Fibroblast of upper back skin (primary cell): ENCODE measurements around the gene YOD1.
A peak's percentile ranks its signal among the peaks of the same experiment; 100 is the strongest.
"Not testable (repeated sequence)": the region's sequence is repeated elsewhere in the genome, so short reads cannot be mapped to it uniquely, and the experiment has no call there.

Experiments used
- DNase-seq: peaks from one replicate; pipeline ENCODE4 v3.0.0-alpha.2; 2013

Gene YOD1

DNA sequence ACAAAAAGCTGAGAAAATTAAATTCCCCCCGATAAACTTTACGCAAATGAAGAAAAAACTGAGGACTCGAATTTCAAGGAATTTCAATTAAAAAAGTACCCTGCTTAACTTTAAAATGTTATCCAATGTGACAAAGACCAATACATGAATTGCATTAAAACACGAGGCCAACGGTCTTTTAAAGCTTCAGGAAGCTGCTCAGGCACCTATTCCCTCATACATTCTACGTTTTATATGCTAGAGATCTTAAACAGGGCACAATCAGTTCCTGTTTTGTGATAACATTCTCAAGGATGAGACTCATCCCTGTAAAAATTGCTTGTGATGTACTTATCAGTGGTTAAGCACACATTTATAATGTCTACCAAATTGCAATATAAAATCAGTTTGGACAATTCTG is 3.0 kb downstream of the YOD1 start:
- no peak for DNase-seq

DNA sequence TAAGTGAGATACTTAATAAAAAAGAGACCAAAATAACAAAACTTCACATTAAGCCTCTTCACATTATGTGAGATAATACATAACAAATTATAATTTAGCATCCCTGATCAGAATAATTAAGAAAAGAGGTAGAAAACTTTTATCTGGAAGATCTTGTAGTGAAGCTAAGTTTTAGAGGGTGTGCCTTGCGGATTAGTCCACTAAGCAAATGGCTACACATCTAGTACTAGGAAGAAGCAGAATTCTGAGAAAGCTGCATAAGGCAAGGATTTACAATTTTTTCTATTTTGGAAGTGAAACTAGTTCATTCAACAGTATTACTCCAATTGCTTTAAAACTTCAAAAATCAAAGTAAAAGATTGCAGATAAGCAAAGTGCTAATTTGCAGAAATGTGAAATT is 3.5 kb downstream of the YOD1 start:
- DNase-seq, result no peak

DNA sequence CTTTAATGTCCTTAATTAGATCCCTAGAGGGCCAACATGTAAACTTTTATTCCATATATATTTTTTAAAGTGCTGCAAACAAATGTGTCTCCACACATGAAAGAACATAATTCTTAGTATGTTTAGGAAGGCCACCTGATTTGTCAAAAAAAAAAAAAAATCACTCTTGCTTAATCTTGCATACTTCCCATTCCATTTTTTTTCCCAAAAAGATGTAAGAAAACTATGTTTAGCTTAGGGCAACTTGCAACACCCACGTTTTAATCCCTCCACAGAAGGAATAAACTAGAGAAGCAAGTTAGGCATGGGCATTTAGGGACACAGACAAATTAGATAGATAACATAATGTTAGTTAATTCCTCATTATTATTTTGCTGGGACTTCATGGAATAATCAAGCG is 5.6 kb downstream of the YOD1 start:
- no peak for DNase-seq

DNA sequence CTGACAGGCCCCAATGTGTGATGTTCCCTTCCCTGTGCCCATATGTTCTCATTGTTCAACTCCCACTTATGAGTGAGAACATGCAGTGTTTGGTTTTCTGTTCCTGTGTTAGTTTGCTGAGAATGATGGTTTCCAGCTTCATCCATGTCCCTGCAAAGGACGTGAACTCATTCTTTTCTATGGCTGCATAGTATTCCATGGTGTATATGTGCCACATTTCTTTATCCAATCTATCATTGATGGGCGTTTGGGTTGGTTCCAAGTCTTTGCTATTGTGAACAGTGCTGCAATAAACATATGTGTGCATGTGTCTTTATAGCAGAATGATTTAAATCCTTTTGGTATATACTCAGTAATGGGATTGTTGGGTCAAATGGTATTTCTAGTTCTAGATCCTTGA is 9.6 kb downstream of the YOD1 start:
- DNase-seq, result not testable (repeated sequence)

DNA sequence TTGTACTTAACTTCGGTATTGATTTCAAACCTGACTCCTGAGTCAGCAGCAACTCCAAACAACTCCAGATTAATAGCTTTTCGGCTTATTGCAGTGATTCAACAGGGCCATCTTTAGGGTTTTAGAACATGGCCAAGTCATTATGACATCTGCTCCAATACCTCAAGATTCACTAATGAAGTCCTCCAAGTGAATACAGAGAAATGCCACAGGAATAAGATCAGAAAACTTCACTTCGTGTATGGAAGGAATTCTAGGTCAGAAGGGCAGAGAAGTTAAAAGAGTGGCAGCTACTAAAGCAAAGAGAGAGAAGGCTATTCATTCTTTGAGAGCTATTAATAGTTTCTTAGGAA is 10.9 kb downstream of the YOD1 start:
- DNase-seq, result peak; percentile 74

DNA sequence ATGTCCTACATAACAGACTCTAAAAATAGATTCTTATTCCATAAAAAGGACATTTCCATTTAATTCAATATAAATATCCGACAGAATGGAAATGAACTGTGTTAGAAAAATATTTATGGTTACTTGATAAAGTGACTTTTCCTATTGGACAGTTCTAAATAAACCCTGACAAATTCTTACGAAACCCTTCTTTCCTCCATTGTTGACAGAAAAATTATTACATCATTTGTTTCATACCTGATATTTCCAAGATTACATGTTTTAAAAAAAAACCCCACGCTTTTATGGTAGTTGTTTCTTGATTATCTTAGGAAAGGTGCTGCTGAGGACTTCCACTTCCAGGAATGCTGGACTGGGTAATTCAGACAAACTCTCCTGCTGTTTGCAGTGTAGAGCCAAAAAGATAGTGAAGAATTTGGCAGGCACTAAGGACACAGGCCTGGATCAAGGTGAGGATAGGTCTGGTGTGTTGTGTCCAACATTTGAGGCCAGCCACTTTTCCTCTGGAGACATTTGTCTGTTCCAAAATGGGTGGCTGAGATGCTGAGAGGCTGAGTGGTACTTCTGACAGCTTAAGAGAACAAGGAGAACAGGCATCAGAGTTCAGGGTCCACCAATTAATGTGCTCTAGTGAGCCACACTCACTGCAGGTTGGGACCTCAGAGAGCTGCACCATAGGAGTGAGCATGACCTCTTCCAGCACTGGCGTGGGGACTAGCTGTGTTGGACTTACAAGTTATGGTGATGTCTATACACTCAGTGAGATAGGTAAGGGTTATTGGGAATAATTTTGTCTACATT is 11.4 kb downstream of the YOD1 start:
- no peak for DNase-seq

DNA sequence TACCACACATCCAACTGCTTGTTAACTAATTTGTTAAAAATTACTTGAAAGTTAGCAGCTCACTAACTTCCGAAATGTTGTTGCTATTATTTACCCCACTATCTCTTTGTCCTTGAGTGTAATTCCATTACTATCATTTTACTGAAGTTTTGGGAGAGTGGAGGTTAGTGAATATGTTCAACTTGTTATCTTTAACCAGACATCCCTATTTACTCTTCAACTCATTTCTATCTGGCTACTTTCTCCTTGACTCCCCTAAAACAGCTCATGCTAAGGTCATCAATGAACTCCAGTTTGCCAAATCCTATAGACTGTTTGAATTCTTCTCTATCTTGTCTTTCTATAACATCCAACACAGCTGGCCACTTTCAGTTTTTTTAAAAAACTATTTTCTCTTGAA is 14.1 kb downstream of the YOD1 start:
- DNase-seq, result no peak

DNA sequence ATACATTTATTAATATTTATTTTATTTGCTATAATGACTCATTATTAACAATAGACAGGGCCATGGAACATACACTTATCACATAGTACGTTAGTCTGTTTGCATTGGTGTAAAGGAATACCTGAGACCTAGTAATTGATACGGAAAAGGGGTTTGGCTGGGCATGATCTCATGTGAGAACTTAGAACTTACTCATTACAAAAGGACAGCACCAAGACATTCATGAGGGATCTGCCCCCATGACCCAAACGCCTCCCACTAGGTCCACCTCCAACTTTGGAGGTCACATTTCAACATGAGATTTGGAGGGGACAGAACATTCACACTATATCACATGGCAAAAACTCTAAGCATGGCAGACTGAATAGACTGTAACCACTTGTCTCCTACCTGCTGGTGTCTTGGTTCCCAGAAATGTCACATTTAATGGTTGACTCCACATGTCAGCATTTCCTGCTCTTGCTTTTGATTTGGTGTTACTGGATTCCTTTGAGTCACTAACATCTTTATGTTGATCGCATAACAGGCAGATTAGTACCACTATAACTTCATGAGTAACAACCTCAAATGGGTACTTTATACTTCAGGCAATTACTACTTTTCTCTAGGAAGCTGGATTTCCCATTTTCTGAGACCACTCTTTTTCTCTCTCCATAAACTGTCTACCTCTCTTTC is 15.0 kb downstream of the YOD1 start:
- no peak for DNase-seq

DNA sequence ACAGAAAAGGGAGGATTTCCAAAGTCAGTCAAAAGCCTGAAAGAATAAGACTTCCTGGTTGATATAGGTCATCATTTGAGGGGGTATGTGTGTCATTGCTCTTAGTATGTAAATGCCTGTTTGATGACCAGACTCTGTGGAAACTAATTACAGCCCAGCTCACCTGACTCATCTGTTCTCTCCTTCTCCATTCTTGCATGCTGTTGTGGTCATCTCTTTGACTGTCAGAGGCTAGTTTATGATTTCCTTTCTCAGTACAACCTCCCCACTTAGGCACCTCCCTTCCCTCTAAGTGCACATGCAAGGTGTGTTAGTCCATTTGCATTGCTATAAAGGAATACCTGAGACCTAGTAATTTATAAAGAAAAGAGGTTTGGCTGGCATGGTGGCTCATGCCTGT is 16.0 kb downstream of the YOD1 start:
- peak; percentile 81 for DNase-seq

DNA sequence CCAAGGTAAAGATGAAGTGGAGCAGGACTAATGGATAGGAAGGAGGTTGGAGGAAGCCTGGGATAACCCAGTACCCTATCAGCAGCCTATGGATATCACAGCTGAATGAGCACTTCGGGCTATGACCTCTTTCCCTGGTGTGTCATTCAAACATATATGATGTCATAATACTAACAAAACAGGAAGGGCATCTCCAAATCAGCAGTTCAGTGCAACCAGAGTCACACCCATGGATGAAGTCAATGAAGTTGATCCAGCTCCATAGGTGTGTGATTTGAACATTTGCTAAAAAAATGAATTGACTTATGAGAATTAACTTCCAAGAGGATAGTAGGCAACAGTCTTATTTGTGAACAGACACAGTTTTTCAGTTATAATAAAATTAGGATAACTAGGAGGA is 16.8 kb downstream of the YOD1 start:
- DNase-seq, result no peak

DNA sequence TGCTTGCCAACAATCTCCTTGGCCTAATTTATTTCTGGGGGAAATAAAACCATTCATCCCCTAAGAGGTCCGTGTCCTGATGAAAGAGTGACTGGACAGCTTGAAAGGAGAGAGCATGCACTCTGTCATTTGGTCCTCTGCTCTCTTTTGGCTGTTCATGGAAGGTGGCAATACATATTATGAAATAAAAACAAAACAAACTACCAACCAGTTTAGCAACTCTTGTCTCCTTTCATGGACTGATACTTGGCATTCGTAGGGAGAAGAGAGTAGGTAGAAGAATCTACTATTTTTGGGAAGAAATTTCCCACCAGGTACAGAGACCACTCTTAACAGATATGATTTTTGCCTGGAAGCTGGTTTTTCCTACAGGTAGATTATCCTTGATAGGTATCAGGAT is 17.7 kb downstream of the YOD1 start:
- no peak for DNase-seq

DNA sequence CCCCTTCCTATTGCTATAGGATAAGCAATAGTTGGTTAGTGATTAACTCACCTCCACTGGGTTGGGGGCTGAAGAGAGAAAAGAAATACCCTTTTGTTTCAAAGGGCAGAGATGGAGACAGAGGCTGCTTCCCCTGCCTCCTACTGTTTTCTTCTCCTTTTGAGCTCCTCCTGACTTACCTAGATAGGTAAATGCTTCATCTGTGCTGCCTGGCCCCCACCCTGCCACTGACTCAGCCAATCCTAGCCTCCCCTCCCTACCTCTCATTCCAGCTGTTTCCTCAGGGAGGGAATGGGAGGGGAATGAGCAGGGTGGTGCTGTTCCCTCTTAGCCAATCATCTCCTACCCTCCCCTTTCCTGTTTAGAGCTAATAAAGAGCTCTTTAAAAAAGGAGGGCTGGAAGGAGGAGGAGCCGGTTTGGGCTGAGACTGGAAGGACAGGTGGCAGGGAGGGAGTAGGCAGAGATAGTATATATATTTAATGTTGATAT is 18.4 kb downstream of the YOD1 start, which contains the start of gene C1orf116:
TSS of gene C1orf116 (minus strand) at position 229 of the 490 bp plus-strand sequence. CDS start 5,158 bp downstream, outside the sequence.
- no peak for DNase-seq

DNA sequence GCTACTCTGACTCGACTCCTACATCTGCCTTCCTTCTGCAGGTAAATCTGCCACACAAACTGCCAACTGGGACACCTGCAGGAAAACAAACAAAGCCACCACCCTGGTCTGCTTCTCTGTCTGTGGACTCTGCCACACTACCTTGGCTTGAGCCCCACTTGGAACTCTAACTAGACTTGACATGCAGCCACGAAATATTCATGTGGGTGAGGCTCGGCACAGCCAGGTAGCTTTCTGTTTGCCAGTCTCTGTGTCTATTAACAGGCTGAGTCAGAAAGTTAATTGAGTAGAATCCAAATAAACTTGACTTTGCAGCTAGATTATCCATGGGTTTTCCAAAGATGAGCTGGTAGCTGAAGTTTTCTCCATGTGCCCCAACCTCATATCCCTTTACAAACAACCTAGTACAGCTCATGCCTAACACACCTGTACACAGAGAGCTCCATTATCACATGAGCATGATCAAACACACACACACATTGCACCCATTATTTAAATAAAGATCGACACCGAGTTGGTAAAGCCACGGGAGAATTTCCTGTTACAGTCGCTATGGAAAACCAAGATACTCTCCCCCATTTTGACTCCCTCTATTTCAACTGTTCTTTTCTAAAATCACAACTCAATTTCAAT is 19.3 kb downstream of the YOD1 start:
- no peak for DNase-seq

DNA sequence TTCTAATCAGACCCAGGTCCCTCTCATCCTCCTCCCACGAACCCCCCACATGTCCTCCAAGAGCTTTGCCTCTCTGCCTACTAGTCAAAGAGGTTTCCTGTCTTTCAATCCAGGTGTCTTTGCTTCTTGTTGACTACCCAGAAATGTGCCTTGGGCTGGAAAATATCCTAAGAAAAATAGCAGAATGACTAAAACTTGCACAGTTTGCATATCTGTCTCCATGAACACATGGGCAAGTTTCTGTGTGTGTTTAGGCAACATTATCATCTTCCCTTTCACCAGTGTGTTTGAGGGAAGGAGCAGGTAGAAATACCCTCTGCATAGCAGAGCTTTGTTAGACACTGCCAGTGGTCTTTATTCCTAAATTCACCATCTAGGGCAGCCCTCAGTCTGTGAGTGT is 20.0 kb downstream of the YOD1 start:
- no peak for DNase-seq

DNA sequence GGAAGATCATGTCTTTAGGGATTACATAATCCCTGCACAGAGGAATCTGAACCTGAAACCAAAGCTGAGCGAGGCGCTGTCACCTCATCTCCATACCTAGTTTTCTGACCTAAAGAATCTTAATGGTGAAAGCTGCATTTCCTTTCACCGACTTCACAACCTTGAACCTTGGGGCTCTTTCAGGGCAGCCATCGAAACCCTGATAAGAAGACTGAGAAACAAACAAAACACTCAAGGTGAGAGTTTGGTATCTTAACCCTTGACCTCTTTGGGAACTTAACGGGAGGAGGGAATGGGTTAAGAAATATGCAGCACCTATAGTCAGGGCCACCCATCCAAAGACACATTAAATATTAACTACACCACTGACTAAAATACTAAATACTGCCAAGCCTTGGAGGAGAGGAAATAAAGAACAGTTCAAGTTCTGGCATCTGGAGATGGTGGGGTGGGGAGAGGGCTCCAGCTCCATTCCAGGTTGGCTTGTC is 20.4 kb downstream of the YOD1 start:
- DNase-seq, result no peak

DNA sequence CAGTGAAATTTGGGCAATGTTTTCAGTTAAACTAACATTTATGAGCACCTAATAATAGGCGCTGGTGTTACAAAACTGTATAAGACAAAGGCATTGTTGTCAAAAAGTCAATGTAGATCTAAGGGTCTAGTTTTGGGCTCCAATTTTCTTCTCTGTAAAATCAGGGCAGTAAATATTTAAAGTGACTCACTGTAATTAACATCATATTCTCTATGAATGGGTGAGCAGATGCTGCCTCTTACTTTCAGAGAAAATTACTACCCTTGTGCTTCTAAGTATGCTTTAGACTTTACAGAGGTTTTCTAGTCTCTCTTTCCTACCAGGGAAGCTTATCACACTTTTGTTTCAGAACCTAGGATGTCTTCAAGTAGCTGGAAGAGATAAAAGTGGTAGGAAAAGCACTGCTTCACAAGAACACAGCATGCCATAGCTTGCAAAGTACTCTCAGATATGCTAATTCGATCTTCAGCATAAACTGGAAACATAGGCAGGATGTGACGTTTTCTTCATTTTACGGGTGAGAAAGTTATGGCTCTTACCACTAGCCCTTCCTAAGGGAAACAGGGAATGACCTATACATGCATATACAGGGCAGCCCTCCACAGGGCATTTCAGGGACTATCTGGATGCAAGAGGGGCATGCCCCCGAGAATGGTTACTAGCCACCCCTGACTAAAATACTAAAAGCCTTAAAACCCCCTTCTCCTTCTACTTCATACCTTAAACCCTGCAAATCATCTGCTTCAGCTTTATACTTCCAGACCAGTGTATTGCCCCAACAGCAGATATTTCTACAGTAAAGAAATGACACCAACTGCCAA is 21.1 kb downstream of the YOD1 start:
- no peak for DNase-seq

DNA sequence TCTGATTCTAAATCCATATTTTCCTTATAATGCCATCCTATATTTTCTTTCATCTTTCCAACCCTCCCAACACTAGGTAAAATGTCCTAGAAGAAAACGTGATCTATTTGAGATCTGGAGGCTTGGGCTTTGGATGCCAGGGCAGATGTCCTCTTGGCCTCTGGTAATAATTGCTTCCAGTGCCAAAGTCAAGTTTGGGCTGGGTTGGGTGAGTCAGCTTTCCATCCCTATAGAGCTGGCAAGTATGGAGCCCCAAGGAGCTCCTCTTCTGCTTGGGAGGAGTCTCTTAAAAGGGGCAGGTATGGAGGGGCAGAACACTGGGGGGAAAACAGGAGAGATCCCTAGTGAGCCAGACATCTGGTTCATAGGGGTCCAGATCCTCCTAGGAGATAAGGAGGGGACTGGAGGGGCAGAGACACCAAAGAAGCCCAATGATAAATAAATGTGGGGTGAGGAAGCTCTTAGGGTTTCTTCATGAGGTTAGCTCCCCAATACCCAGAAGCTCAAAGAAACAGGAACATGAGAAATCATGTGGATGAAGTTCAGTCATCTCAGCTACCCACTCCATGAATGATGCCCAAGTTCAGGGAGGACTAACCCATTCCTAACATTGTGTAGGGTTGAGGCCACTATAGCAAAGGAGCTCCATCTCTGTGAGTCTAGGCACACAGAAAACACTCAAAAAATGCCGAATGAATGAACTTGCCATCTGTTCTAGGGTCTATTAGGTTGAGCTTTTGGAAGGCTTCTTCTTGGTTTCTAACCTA is 21.9 kb downstream of the YOD1 start:
- no peak for DNase-seq

DNA sequence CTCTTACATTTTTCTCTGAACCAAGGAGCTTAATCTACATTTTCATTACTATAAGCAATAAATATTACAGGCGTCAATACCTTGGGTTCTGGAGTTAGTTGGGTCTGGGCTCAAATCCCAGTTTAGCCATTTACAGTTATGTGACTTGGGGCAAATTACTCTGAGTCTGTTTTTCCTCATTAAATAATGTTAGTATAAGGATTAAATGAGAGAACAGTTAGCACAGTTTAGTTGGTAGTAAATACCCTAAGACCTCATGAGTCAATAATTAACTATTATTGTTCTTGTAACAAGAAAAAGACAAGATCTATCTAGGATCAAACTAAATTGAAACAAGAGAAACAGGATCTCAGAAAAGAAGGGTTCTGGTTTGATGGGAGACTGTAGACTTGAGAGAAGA is 23.1 kb downstream of the YOD1 start:
- DNase-seq, result no peak

DNA sequence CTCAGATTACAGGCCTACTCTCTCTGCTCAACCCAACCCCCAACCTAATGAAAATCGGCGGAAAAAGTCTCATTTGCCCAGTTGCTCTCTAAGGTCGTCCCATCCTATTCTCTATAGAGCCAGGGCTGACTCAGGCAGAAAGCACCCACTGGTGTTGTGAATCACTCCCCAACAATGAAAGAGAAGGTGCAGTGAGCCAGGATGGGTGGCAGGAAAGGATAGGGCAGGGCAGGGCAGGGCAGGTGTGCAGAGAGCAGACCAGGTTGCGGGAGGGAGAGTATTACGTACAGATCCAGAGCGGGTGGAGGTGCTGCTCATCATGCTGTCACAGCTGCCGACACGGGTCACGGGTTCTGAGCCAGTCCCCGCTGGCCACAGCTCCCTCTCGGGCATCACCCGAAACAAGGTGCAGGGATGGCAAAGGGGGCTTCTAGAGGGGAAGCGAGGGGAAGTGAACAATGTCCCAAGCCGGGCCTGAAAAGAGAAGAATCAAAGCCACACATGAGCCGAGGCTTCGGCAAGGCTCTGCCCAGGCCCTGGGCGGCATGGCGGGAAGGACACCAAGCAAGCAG is 23.7 kb downstream of the YOD1 start:
- peak; percentile 43 for DNase-seq

DNA sequence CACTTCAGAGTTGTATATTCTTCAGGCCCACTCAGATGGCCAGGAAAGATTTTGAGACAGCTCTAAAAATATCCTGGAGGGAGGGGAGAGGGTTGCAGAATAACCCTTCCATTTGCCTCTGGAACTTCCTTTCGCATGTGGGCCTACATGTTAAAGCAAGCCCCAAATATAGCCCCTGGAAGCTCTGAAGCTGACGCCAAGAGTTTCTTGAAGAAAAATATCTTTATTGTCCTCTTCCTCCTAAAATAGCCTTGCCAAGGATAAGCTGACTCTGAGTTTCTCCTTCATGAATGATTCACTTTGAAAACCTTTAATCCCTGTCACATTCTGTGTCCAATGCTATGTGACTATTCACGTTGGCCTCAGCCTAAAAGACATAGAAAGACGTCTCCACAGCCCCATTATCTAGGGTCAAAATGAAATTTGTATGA is 24.9 kb downstream of the YOD1 start:
- DNase-seq, result peak; percentile 36

DNA sequence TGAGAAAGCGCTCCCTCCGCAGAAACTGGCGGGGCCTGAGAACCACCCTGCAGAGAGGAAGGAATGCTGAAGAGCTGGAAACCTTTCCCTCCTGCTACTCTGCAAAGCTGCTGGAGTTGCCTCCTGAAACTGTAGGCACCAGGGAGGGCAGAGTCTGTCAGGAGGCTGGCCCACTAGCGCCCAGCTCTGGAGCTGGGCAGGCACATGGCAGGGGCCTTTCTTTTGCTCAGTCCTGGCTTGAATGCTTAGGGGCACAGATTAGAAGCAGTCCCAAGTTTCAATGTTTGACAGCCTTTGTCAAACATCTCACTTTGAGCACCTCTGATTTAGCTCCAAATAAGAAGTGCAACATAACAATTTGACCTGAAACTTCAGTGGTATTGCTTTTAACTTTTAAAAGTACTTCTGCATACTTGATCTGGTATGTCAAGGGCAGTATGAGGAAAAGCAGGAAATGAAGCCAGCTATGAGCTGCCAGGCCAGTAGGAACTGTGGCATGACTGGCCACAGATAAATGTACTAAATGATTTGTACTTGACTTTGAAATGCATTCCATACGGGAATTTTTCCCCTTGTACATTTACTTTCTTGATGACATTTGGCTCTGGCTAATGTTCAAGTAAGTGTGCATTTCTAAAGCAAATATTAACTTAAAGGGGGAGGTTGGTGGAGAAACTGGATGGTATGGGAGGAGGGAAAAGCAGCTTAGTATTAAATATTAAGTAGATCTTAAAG is 25.7 kb downstream of the YOD1 start:
- DNase-seq, result peak; percentile 74
